ENCODE results near the gene TPRN.

DNA sequence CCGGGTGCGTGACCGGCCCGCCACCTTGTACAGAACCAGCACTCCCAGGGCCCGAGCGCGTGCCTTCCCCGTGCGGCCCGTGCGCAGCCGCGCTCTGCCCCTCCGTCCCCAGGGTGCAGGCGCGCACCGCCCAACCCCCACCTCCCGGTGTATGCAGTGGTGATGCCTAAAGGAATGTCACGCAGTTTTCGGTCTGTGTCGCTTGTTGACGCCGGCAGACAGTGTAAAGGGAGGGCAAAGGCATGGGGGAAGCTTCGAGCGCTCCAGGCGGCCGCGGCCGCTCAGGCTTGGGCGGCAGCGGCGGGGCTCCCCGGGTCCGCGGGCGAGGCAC, 32.0 kb downstream of the TPRN start:
- TF ChIP-seq SP1 (IDR thresholded peaks at IDR 0.05): no peak
- no peak for TF ChIP-seq LEF1 (IDR thresholded peaks at IDR 0.05; ENCODE audit: borderline replicate concordance)
- TF ChIP-seq FOXM1 (IDR thresholded peaks at IDR 0.05; ENCODE audit: borderline replicate concordance): no peak
- TF ChIP-seq SUZ12 (IDR thresholded peaks at IDR 0.05): no peak
- TF ChIP-seq TARDBP (IDR thresholded peaks at IDR 0.05): no peak
- TF ChIP-seq FOXK2 (IDR thresholded peaks at IDR 0.05): no peak
- no peak for TF ChIP-seq BHLHE40 (IDR thresholded peaks at IDR 0.05; ENCODE audit: borderline replicate concordance)
- TF ChIP-seq ELF4 (IDR thresholded peaks at IDR 0.05): no peak
- peak; percentile 61; the same call in 1 of the 2 replicates for TF ChIP-seq L3MBTL2 (conservative IDR thresholded peaks at IDR 0.05)
